HCT116 (cell line): Measurements from ENCODE around the gene SHANK1. TPM values are rescaled to one million over a fixed set of nuclear protein-coding genes. Genes with fewer than 3 reads are reported as not detected.

Source experiments
- ATAC-seq: fragments of 200-7000 bp; cut with Tn5 transposase; 2 replicates; pipeline ENCODE4 v1.9.1; 2020; ENCODE audit warnings: mild to moderate bottlenecking, moderate library complexity
- BruUV-seq: library from RNA; stranded (reverse); fragments of 400-500 nt; replicated peaks from 2 replicates; lab custom pipeline; 2021; lab: Mats Ljungman, UMichigan
- CTCF ChIA-PET: fragments of 300-600 bp; sonication (Branson Sonifier 250); formaldehyde crosslinking; loops from one replicate; lab custom pipeline; 2021; ENCODE audit warnings: antibody characterized with exemption; lab: Charles Lee
- POLR2A ChIA-PET: fragments of 300-600, 350-600 bp; sonication (Branson Sonifier 250); formaldehyde crosslinking; loops from one replicate; lab custom pipeline; 2021; ENCODE audit warnings: antibody characterized with exemption; lab: Charles Lee
- RAD21 ChIA-PET, 2 experiments: fragments of 300-600 bp; sonication (Branson Sonifier 250); formaldehyde crosslinking; loops; one replicate each; lab custom pipeline; 2023; ENCODE audit warnings: low total read pairs in 2 of 2; ENCODE audit not compliant: uncharacterized antibody in 2 of 2, unreplicated experiment in 2 of 2, low non-redundant PET in 1 of 2; lab: Charles Lee
- DNase-seq: peaks from one replicate; pipeline ENCODE4 v3.0.0-alpha.2; 2010; ENCODE audit warnings: low read depth, low spot score
- H2AFZ ChIP-seq: fragments of 200-600 bp; shearing (Covaris generic), sonication (generic); 2 replicates; pipeline ENCODE4 v1.6.1; 2017; ENCODE audit warnings: low read depth, mixed run types, mixed read lengths, antibody characterized with exemption, low read length; ENCODE audit not compliant: poor library complexity, severe bottlenecking
- H3K27ac ChIP-seq: 2 replicates; pipeline ENCODE4 v1.5.1; 2012; ENCODE audit warnings: low read depth, low read length
- H3K27me3 ChIP-seq: fragments of 200-600 bp; sonication (generic); 2 replicates; pipeline ENCODE4 v1.6.1; 2016; ENCODE audit warnings: mixed run types, low read length, mixed read lengths; ENCODE audit not compliant: insufficient read depth
- H3K36me3 ChIP-seq, 2 experiments: fragments of 200-500 bp in 1 of 2; fragments of 200-600 bp in 1 of 2; sonication (Bioruptor generic) in 1 of 2; sonication (generic) in 1 of 2; 2 replicates each; pipeline versions ENCODE4 v1.5.1 to v1.6.1; 2014 to 2016; ENCODE audit warnings: low read length in 2 of 2, inconsistent platforms in 1 of 2, mixed read lengths in 1 of 2, mixed run types in 1 of 2; ENCODE audit not compliant: insufficient read depth in 2 of 2, control insufficient read depth in 1 of 2
- H3K4me1 ChIP-seq, 2 experiments: fragments of 200-600 bp in 1 of 2; sonication (generic) in 1 of 2; 2 replicates each; pipeline versions ENCODE4 v1.5.1 to v1.6.1; 2012 to 2017; ENCODE audit warnings: low read length in 2 of 2, inconsistent platforms in 1 of 2, mild to moderate bottlenecking in 1 of 2, mixed read lengths in 1 of 2, mixed run types in 1 of 2, moderate library complexity in 1 of 2; ENCODE audit not compliant: insufficient read depth in 2 of 2, control insufficient read depth in 1 of 2
- H3K4me2 ChIP-seq: fragments of 200-600 bp; sonication (generic); 2 replicates; pipeline ENCODE4 v1.6.1; 2017; ENCODE audit warnings: mixed run types, low read length, mixed read lengths
- H3K4me3 ChIP-seq, 2 experiments: fragments of 200-600 bp in 1 of 2; sonication (generic) in 1 of 2; replicated peaks in 1 of 2; 2 replicates each; pipeline ENCODE4 v1.5.1; 2011 to 2016; ENCODE audit warnings: low read length in 2 of 2, control low read depth in 1 of 2, low read depth in 1 of 2, mild to moderate bottlenecking in 1 of 2, mixed read lengths in 1 of 2, mixed run types in 1 of 2
- H3K79me2 ChIP-seq: fragments of 200-600 bp; sonication (generic); 2 replicates; pipeline ENCODE4 v1.6.1; 2017; ENCODE audit warnings: mild to moderate bottlenecking, mixed run types, low read length, moderate library complexity, mixed read lengths; ENCODE audit not compliant: insufficient read depth
- H3K9ac ChIP-seq: fragments of 200-600 bp; sonication (generic); 2 replicates; pipeline ENCODE4 v1.6.1; 2016; ENCODE audit warnings: low read length, mixed read lengths
- H3K9me2 ChIP-seq: fragments of 200-600 bp; sonication (generic), shearing (Covaris generic); 2 replicates; pipeline ENCODE4 v1.6.1; 2017; ENCODE audit warnings: mixed run types, mild to moderate bottlenecking, moderate library complexity; ENCODE audit not compliant: insufficient read depth
- H3K9me3 ChIP-seq, 2 experiments: fragments of 200-500 bp in 1 of 2; fragments of 200-600 bp in 1 of 2; sonication (Bioruptor generic) in 1 of 2; sonication (generic) in 1 of 2; 2 replicates each; pipeline ENCODE4 v1.6.1; 2014 to 2017; ENCODE audit warnings: low read length in 2 of 2, mixed read lengths in 2 of 2, inconsistent platforms in 1 of 2, low read depth in 1 of 2, mild to moderate bottlenecking in 1 of 2, mixed run types in 1 of 2, moderate library complexity in 1 of 2; ENCODE audit not compliant: control insufficient read depth in 1 of 2, insufficient read depth in 1 of 2
- H4K20me1 ChIP-seq: fragments of 200-600 bp; sonication (generic), shearing (Covaris generic); 2 replicates; pipeline ENCODE4 v1.6.1; 2017; ENCODE audit warnings: mixed run types, mild to moderate bottlenecking, moderate library complexity; ENCODE audit not compliant: insufficient read depth
- ATF3 ChIP-seq: IDR thresholded peaks from 2 replicates; pipeline ENCODE4 v1.6.1; 2012
- CBX3 ChIP-seq: IDR thresholded peaks from 2 replicates; pipeline ENCODE4 v1.6.1; 2012; ENCODE audit warnings: low read depth
- CTCF ChIP-seq, 3 experiments: fragments of 200-600 bp in 1 of 3; sonication (generic) in 1 of 3; IDR thresholded peaks in 2 of 3; conservative IDR thresholded peaks in 1 of 3; 2 replicates each; pipeline ENCODE4 v1.5.1; 2012 to 2017; ENCODE audit warnings: low read depth in 2 of 3, low read length in 2 of 3, antibody characterized with exemption in 1 of 3, borderline replicate concordance in 1 of 3, control low read depth in 1 of 3, mild to moderate bottlenecking in 1 of 3, mixed read lengths in 1 of 3, mixed run types in 1 of 3, moderate library complexity in 1 of 3; ENCODE audit not compliant: insufficient read depth in 1 of 3
- EGR1 ChIP-seq: IDR thresholded peaks from 2 replicates; pipeline ENCODE4 v1.6.1; 2012; ENCODE audit warnings: low read depth
- ELF1 ChIP-seq: IDR thresholded peaks from 2 replicates; pipeline ENCODE4 v1.6.1; 2012; ENCODE audit warnings: low read depth, borderline replicate concordance
- EZH2phosphoT487 ChIP-seq: fragments of 200-600 bp; IDR thresholded peaks from 2 replicates; pipeline ENCODE4 v1.6.1; 2018; ENCODE audit warnings: antibody characterized with exemption, borderline replicate concordance
- FOSL1 ChIP-seq: IDR thresholded peaks from 2 replicates; pipeline ENCODE4 v1.6.1; 2012; ENCODE audit warnings: low read depth
- JUND ChIP-seq: IDR thresholded peaks from 2 replicates; pipeline ENCODE4 v1.6.1; 2012
- POLR2AphosphoS5 ChIP-seq: IDR thresholded peaks from 2 replicates; pipeline ENCODE4 v1.6.1; 2011; ENCODE audit warnings: mild to moderate bottlenecking, low read depth, low read length, moderate library complexity
- REST ChIP-seq: IDR thresholded peaks from 2 replicates; pipeline ENCODE4 v1.6.1; 2012; ENCODE audit warnings: low read depth
- SP1 ChIP-seq: IDR thresholded peaks from 2 replicates; pipeline ENCODE4 v1.6.1; 2012; ENCODE audit warnings: low read depth
- SRF ChIP-seq: IDR thresholded peaks from 2 replicates; pipeline ENCODE4 v1.6.1; 2012; ENCODE audit warnings: low read depth
- YY1 ChIP-seq: IDR thresholded peaks from 2 replicates; pipeline ENCODE4 v1.6.1; 2011; ENCODE audit warnings: low read length, low read depth, moderate library complexity, mild to moderate bottlenecking; ENCODE audit not compliant: insufficient replicate concordance; ENCODE audit errors: extremely low read depth
- ZBTB33 ChIP-seq: IDR thresholded peaks from 2 replicates; pipeline ENCODE4 v1.6.1; 2011; ENCODE audit warnings: mild to moderate bottlenecking, low read length, moderate library complexity; ENCODE audit not compliant: insufficient replicate concordance; ENCODE audit errors: extremely low read depth
- ZFX ChIP-seq: fragments of 450-650 bp; IDR thresholded peaks from 2 replicates; pipeline ENCODE4 v1.6.1; 2017
- intact Hi-C: fragments of 100-400 bp; cut with micrococcal nuclease; formaldehyde crosslinking; loops from 2 replicates; pipeline ENCODE4 v1.10.0; 2022
- total RNA-seq: library from RNA; stranded (reverse); gene quantifications from one replicate; pipeline ENCODE4 v1.2.1, GENCODE V29; 2021; ENCODE audit not compliant: unreplicated experiment

Gene SHANK1
- total RNA-seq, 1 experiment from 2014 or later, result 3.0 TPM

- ATAC-seq (no peak), DNase-seq (no peak)
- Histone ChIP-seq H3K79me2 (no peaks in the 10 kb centered on the region), H3K4me3 (no peak overlapping the region), H3K27ac (no peak overlapping the region), H3K9me3 (peaks cover 4 to 7% of the 10 kb centered on the region in 2 experiments; a peak in 2 of 4 replicates), H3K4me2 (no peak overlapping the region), H3K9ac (no peak overlapping the region), H3K36me3 (no peaks in the 10 kb centered on the region), H4K20me1 (no peaks in the 10 kb centered on the region), H3K4me1 (no peaks in the 10 kb centered on the region), H2AFZ (no peak overlapping the region), H3K27me3 (no peaks in the 10 kb centered on the region), H3K9me2 (no peaks in the 10 kb centered on the region)
- CTCF ChIA-PET, result no interaction called here
- no peak for TF ChIP-seq ZBTB33
- TF ChIP-seq EGR1, result no peak
- TF ChIP-seq REST, result no peak
- no peak for TF ChIP-seq FOSL1
- TF ChIP-seq SP1, result no peak
- TF ChIP-seq POLR2AphosphoS5, result no peak
- no peak for TF ChIP-seq CBX3
- no peak for TF ChIP-seq CTCF (IDR thresholded peaks at IDR 0.05 in 2 of 3, conservative IDR thresholded peaks at IDR 0.05 in 1 of 3; ENCODE audit: borderline replicate concordance in 1 of 3, insufficient read depth in 1 of 3, low read depth in 2 of 3, low read length in 2 of 3)
- TF ChIP-seq SRF, result no peak
- TF ChIP-seq ZFX, result no peak
- TF ChIP-seq EZH2phosphoT487, result no peak
- no peak for TF ChIP-seq ELF1
- no peak for TF ChIP-seq YY1
- no peak for TF ChIP-seq ATF3
- no peak for TF ChIP-seq JUND
- BruUV-seq, result no TSS peak
- intact Hi-C loops, result no loop called here
- POLR2A ChIA-PET, result no interaction called here
- RAD21 ChIA-PET, result no interaction called here
Measured at GRCh38 chr19:50629194-50629593, 90.4 kb downstream of the SHANK1 start.
